ENCODE measurements around the gene CTNNA3. TPM values are rescaled to one million over a fixed set of nuclear protein-coding genes. Genes with fewer than 3 reads are reported as not detected.
"Not testable (repeated sequence)": the region's sequence is repeated elsewhere in the genome, so short reads cannot be mapped to it uniquely, and the experiment has no call there.

CTNNA3 gene
- total RNA-seq, 2 donors from 2014 or later, result 4.8 to 5.3 TPM

GRCh38 chr10:67452892-67453291 lies 243.1 kb downstream of the CTNNA3 start:
- no peak for DNase-seq (ENCODE audit: low spot score)

GRCh38 chr10:67438605-67439304 lies 257.2 kb downstream of the CTNNA3 start:
- DNase-seq (ENCODE audit: low spot score), result peak; percentile 30
- intact Hi-C loops (cut with DNase I), result no loop called here

More at GRCh38 chr10:67452892-67453291, 243.1 kb downstream of the CTNNA3 start:
- intact Hi-C loops (cut with DNase I), result no loop called here

GRCh38 chr10:67433276-67433675 lies 262.7 kb downstream of the CTNNA3 start:
- intact Hi-C loops (cut with DNase I), result no loop called here
- DNase-seq (ENCODE audit: low spot score), result no peak

GRCh38 chr10:67402620-67403019 lies 293.4 kb downstream of the CTNNA3 start:
- intact Hi-C loops (cut with DNase I), result no loop called here
- DNase-seq (ENCODE audit: low spot score), result no peak

- no peak for DNase-seq (ENCODE audit: low spot score)
- intact Hi-C loops (cut with DNase I), result no loop called here
Observed at GRCh38 chr10:67401711-67402110, 294.3 kb downstream of the CTNNA3 start.

GRCh38 chr10:67386841-67387533 lies 309.0 kb downstream of the CTNNA3 start:
- intact Hi-C loops (cut with DNase I), result not testable (repeated sequence)
- DNase-seq (ENCODE audit: low spot score), result peak; percentile 43

- DNase-seq (ENCODE audit: low spot score), result no peak
- intact Hi-C loops (cut with DNase I), result no loop called here
Observed at GRCh38 chr10:67386260-67386659, 309.7 kb downstream of the CTNNA3 start.

- intact Hi-C loops (cut with DNase I), result no loop called here
- no peak for DNase-seq (ENCODE audit: low spot score)
Observed at GRCh38 chr10:67385566-67385965, 310.4 kb downstream of the CTNNA3 start.

- intact Hi-C loops (cut with DNase I), result no loop called here
Observed at GRCh38 chr10:67385089-67385488, 310.9 kb downstream of the CTNNA3 start.

GRCh38 chr10:67331121-67331910 lies 364.7 kb downstream of the CTNNA3 start:
- DNase-seq (ENCODE audit: low spot score), result no peak
- intact Hi-C loops (cut with DNase I), result no loop called here

More at GRCh38 chr10:67385089-67385488, 310.9 kb downstream of the CTNNA3 start:
- DNase-seq (ENCODE audit: low spot score), result no peak

GRCh38 chr10:67327626-67328535 lies 368.1 kb downstream of the CTNNA3 start:
- DNase-seq (ENCODE audit: low spot score), result peak; percentile 59
- intact Hi-C loops (cut with DNase I), result loop anchor here in 1 of 2 donors (2.0 kb wide), 1 partner anchor 15 kb away; no protein-coding TSS in a partner anchor

- no peak for DNase-seq (ENCODE audit: low spot score)
- intact Hi-C loops (cut with DNase I), result no loop called here
Observed at GRCh38 chr10:67319976-67320375, 376.0 kb downstream of the CTNNA3 start.

GRCh38 chr10:67308912-67309311 lies 387.1 kb downstream of the CTNNA3 start:
- intact Hi-C loops (cut with DNase I), result no loop called here
- DNase-seq (ENCODE audit: low spot score), result no peak

GRCh38 chr10:67306588-67307205 lies 389.3 kb downstream of the CTNNA3 start:
- DNase-seq (ENCODE audit: low spot score), result no peak
- intact Hi-C loops (cut with DNase I), result no loop called here

- intact Hi-C loops (cut with DNase I), result no loop called here
- DNase-seq (ENCODE audit: low spot score), result no peak
Observed at GRCh38 chr10:67302701-67303100, 393.3 kb downstream of the CTNNA3 start.

- DNase-seq (ENCODE audit: low spot score), result no peak
- intact Hi-C loops (cut with DNase I), result no loop called here
Observed at GRCh38 chr10:67299761-67300160, 396.2 kb downstream of the CTNNA3 start.

GRCh38 chr10:67297637-67298181 lies 398.3 kb downstream of the CTNNA3 start:
- intact Hi-C loops (cut with DNase I), result no loop called here
- DNase-seq (ENCODE audit: low spot score), result no peak

- no peak for DNase-seq (ENCODE audit: low spot score)
- intact Hi-C loops (cut with DNase I), result no loop called here
Observed at GRCh38 chr10:67296926-67297325, 399.1 kb downstream of the CTNNA3 start.

Measured in posterior vena cava (tissue), 2 donors.